CD4-positive, alpha-beta T cell treated with Interleukin-10 for 1 hour (primary cell): Measurements from ENCODE around the gene BAHCC1.

Experiments used
- DNase-seq: peaks from one replicate; pipeline ENCODE4 v3.0.0-alpha.2; 2020

The BAHCC1 gene

DNA sequence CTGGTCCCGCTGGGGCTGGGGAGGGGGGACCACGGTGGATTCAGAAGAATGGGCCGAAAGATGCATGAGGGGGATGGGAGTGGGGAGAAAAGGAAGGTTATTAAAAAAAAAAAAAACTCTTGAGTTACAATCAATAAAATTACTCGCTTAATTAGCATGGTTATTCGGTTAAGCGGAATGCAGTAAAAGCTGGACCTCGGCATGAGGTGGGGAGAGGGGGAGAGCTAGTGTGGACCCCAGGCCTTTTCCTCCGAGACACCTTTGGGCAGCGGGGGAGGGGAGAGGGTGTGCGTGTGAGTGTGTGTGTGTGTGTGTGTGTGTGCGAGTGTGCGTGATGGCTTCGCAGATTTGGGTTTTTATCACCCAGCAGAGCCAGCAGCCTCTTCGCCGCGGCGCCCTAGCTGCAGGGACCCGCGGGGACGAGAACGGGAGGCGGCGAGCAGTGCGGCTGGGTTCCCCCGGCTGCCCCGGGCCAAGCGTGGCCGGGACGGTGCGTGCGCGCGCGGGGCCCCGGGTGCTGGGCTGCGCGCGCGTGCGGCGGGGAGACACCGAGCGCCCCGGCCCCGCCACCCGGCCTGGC lies 3.7 kb downstream of the BAHCC1 start:
- DNase-seq = no peak

DNA sequence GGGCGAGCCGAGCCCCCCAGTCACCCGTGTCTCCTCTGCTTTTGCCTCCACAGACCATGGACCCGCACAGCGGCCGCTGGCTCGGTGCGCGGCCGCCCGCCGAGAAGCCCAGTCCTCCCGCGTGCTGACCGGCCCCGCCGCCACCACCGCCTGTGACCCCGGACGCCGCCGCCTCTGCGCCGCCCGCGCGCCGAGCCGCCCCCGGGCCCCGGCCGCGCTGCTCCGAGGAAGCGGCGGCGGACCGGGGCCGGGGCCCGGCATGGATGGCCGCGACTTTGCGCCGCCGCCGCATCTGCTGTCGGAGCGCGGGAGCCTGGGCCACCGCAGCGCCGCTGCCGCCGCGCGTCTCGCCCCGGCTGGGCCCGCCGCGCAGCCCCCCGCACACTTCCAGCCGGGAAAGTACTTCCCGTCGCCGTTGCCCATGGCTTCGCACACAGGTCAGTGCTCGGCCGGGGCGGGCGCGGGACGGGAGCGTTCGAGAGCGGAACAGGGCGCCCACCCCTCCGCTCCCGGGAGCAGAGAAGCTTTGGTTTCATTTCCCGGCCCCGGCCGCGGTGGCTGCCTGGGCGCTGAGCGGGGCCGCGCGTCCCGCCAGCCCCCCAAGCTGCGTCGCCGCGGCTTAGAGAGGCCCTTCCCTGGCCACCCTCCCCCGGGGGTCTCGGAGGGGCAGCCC lies 4.4 kb downstream of the BAHCC1 start:
- DNase-seq = no peak

DNA sequence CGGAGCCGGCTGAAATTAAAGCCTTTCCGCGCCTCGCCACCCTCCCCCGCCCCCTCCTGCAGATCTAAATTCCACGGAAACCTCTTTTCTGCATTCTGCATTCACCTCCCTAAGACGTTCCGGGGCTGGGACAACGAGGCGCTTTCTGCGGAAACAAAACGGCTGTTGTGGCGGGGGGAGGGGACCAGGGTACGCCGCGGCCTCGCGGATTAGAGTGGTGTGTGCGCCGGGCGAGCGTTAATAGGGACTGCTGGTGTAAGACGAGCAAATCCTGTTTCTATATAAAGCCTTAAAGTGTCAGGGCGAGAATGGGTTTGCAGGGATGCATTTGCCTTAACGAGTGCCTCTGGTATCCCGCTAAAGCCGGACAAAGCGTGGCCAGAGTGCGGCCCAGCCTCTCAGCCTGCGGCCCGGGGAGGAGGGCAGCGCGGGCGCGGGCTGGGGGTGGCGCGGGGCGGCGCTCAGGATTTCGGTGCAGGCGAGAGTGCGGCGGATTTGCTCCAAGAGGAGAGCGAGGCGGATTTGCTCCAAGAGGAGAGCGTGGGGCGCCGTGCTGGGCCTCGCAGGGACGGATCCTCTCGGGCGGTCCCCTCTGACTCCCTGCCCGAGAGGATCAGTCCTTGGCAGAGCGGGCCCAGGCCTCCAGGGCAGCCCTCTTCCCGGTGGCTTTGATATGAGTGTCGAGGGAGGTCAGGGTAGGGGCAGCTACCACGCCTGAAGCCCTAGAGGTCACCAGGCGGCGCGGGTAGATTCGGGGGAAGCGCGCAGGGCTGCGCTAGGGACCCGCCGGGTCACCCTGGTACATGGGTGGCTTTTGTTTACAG lies 5.1 kb downstream of the BAHCC1 start:
- no peak for DNase-seq

DNA sequence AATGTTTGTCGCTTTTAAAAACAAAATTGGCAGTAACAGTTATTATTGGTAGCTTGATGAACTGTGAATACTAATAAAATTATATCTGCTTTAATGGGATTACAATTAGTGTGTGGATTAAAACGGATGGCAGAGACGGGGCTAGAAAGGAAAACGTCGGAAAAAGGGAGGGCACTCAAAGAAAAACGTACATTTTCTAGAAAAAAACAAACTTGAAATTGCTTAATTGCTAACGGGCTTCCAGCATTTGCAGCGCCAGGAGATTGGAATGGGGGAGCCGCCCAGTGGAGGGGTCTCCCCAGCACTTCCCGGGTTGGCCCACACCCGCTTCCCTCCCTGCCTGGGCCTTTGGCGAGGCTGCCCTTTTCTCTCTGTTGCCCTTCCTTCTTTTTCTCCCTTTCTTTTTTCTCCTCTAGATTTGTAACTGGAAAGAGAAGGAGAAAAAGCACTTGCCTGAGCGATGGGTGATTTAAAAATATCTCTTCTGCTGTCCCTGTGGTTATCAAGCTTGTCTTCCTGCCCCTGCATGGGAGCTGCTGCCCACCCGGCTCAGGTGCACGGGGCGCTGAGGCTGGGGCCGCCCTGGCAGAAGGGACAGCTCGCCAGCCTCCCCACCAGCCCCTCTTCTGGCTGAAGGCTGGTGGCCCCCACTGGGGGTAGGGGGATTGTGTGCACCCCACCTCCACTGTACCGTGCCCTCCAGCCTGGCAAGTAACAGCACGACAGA lies 5.9 kb downstream of the BAHCC1 start:
- DNase-seq = no peak

DNA sequence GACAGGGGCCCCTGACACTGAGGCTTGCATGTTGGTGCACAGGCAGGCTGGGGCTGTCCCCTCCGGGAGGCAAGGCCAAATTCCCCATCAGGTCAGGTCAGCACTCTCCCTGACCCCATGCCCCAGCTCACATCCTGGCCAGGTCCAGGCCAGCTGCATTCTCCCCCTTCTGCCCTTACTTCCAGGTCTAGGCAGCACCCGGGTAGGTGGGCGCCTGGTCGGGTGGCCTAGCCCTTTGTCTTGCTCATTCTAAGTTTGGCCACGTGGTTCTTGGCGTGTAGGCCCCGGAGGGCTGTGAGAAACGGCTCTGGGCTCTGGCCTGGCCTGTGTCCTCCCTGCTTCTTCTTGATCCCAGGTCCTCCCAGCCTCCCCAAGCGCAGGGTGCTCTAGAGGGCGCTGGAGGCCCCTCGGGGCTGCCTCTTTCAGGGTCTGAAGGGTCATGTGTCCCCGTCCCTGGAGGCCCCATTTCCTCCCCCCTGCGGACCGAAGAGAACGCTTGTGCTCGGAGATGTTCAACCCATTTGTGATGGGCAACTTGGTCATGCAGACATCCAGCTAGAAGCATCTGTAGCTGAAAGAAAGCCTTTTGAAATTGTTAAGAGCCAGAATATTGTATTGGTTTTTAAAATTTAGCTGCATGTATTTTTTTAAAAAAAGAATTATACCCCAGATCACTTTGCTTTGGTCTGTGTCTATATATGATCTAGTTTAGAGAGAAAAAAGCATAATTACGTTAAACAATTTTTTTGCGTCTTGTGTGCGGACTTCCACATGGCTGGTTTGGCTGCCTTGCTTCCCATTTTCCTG lies 6.7 kb downstream of the BAHCC1 start:
- no peak for DNase-seq

DNA sequence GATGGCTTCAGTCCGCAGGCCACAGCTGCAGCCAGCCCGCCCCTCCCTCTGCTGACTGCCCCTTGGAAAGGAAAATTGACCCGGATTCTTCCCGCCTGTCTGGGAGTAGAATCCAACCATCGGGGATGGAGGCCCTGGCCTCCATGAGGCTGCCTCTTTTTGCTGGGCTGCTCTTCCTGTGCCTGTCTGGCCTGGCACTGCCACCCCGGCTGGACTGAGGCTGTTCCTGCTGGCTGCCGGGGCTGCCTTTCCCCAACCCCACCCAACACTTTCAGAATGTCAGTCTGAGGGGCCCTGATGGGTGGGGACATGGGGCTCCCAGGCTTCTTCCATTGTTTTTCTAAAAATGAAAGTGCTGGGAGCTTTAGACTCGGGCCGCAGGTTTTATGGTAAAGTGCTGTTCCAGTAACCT lies 7.3 kb downstream of the BAHCC1 start:
- no peak for DNase-seq

DNA sequence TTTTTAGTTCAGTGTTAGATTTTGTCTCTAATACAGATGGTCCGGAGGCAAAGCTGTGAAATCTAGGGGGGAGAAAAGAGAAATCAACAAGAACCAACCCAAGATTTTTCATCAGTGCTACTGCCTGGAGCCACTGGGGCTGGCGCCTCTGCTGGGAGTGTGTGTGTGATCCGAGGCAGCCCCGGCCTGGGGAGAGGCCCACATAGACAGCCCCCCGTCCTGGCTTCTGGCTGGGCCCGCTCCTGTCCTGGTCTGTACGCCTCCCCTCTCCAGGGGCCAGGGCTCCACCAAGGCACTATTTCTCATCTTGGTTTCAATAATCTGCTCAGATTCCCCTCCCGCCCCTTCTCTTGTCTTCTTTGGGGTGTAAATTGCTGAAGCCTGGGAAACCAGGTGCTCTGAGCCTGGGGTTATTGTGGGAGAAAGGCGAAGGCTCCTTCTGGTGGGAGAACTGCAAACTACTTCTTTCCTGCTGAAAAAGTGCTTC lies 7.8 kb downstream of the BAHCC1 start:
- DNase-seq = no peak

DNA sequence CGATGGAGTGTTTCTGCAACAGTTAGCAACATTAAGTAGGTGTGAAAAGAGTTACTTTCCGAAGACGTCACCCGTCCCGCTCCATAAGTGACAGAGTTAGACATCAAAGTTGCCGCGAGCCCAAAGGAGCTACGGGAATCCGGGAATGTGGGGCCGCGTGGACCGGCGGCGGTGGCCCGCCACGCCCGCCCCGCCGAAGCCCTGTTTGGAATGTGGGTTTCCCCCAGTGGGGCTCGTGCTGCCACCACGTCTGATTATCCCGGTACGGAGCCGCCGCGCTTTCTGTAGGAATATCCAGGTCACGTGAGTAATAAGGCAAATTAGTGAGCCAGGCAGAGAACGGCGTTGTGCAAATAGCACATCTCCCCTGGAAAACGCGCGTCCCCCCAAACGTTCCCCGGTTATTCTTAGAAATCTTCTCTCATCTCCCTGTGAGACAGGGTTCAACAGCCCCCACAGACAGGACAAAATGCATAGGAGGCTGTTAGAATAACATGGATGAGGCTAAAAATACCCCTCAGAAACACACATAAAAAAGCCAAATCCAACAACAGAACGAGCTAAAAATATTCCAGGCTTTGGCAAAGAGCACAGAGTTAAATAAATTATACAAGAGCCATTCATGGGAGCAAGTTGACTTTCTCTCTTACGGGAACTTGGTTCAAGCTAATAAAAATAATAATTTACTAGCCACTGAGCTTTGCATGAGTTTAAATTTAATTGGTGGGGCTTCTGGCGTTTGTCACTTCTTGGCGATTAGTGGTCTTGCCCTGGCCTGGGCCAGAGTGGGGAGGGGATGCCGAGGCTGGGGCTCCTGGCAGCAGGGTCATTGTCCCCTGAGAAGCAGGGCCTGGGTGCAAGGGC lies 8.6 kb downstream of the BAHCC1 start:
- no peak for DNase-seq

DNA sequence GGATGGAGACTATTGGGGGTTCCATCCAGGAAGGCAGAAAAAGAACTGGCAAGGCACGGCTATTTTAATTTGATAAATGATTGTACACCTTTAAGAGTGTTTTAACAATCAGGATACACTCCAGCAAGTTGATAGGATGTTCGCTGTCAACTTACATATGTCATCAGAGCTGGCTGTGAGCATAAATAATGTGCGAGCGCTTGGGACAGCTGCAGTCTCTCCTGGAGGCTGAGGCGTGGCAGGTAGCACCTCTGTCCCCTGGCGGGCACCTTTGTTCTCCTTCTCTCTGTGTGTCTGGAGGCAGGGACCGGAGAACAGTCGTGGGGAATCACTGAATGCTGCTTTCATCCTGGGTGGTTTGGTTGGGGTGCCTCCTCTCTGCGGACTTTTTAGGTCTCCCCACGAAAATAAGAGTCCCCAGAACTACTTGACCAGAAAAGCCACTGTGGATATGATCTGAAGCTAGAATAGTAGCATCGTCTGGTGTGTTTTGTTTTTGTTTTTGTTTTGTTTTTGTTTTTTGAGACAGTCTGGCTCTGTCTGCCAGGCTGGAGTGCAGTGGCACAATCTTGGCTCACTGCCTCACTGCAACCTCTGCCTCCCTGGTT lies 9.4 kb downstream of the BAHCC1 start:
- no peak for DNase-seq

DNA sequence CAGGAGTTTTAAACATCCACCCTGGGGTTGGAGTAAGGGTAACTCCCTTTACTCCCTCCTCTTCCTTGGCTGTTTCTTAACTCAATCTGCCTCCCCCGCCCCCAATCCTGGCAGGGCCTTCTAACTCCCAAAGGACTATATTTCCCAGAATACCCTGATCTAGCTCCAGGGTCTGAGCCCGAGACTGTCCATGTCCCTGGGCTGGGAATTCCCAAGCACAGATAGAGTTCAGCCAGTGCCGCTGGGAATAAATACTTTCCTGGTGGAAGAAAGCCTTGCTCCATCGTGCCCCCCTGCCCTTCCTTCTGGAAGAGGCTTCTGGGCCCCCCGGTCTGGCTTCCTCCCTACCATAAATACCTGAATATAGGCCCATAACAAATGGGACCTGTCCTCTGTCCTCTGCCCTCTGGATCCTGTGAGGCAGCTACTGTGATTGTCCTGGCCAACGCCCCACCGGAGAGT lies 10.2 kb downstream of the BAHCC1 start:
- no peak for DNase-seq

DNA sequence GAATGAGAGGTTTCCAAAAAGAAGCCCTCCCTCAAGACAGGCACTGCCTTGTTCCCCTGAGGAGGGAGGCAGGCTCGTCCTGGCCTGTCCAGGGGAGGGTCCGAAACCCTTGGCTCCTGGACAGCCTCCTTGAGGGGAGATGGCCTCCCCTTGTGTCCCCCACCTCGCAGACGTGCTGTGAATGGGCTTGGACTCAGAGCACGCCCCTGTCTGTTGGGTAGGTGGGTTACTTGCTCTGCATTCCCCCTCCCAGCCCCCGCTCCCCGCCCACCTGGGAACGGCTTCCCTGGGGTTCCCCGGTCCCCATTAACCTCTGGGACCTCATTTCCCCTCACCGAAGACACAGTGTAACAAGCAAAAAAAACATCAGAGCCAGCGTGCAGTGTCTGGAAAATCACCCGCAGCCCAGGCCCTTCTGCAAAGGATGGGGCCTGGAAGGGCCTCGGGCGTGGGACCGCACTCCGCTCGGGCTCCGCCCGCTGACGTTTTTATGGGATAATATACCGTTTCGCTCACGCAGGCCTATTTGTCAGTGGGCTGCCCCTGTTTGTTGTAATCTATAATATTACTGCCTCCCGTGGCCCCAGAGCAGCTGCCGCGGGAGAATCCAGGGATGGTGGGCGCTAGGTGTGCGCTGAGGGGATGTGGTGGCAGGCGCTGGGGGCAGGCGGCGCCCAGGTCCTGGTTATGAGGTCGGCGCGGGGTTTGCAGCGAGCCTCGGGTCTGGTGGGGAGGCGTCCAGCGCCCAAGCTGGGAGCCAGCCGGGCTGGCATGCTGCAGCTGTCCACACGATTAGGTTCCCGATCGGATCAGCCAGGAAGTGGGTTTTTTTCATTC lies 11.1 kb downstream of the BAHCC1 start:
- no peak for DNase-seq

DNA sequence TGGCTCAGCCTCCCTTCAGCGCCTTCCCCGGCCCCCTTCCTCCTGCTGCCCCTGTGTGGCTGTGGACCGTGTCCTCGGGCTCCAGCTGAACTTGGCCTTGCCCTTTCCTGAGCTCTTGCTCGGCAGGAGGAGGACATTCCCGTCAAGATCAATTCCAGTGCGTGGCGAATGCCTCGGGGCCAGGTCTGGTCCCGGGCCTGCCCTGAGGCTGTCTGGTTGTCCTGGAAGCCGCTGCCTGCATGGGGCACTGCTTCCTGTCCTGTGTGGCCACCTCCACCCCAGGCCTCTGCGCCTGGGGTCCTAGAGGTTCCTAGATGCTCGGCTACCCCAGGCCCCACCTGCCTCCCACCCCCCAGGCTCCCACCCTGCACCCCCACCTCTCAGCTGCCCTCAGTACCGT lies 12.8 kb downstream of the BAHCC1 start:
- DNase-seq = no peak

DNA sequence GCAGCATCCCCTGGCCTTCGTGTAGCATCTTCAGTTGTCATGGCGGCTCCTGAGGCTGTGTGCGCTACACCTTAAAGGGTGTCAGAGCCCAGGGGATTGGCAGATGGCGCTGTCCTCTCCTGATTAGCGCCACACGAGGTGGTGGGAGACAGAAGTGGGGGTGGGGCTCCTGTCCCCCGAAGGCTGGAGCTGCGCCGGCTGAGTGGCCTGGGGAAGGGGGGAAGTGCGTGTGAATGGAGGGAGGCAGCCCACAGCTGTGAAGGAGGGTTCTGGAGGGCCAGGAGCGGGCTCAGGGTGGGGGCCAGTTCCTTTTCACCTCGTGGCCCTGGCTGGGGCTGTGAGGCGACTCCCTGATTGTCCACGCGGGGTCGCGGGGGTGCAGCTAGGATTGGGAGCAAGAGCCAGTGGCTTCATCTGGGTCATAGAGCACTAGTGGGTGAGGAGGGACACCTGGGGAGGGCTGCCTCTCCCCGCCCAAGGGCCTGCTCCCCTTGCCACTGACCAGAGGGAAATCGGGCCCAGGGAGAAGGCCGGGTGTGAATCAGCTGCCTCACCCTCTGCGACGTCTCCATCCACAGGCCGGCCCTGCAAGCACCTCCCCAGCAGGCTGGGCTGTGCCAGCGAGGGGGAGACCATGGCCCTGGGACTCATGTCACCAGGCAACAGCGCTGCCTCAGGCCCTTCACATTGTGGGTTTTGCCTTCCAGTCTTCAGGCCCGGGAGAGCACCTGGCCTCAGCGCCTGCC lies 14.1 kb downstream of the BAHCC1 start:
- DNase-seq = no peak

DNA sequence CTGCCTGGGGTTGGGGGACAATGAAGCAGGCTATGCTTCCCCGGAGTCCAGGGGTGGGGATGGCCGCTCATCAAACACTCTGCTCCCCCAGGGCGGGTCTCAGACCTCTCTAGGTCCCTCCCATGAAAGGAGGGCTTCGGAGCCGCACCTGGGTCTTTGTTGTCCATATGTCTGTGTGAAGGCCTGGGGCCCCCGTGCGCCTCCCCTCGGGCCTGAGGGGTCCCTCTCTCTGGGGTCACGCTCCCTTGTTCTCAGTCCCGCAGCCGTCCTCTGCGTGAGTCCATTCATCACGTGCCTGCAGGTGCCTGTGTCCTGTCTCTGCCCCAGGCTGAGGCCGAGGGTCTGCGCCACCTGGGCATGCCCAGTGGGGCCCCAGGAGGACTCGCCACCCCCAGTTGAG lies 15.6 kb downstream of the BAHCC1 start:
- DNase-seq = no peak

DNA sequence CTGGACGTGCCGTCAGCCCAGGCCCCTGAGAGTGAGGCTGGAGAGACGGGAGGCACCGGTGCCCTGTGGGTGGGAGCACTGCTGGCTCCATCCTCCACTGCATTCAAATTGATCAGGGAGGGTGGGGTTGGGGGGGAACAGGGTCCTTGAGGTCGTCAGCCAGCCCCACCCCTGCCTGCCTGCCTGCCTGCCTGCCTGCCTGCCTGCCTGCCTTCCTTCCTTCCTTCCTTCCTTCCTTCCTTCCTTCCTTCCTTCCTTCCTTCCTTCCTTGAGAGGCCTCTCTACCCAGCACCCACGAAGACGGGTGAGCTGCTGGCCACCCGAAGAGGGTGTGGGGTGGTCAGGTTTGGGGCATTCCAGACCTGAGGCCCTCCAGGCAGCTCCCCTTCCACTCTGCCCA lies 16.0 kb downstream of the BAHCC1 start:
- no peak for DNase-seq

DNA sequence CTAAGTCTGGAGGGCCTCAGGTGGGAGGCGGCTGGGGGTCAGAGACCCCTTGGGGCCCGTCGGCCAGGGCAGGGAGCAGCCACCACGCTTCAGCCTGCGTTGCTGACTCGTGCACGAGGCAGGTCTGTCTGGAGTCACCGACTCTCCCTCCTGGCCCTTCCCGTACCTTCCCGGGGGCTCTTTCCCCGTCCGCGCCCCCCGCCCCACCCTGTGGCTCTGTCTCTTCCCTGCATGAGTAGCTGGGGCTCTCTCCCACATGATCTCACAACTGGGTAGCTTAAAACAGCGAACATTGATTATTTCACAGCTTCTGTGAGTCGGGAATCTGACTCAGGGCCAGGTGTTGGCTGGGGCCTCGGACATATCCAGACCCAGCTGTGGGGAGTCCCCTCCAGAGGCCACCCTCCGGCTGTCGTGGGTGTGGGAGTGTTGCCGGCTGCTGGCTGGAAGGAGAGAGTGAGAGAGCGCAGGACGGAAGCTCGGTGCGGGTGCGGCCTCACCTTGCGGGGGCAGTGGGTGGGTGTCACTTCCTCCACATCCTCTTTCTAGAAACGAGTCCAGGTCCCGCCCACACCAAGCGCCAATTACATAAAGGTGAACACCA lies 17.3 kb downstream of the BAHCC1 start:
- DNase-seq = peak; percentile 64

DNA sequence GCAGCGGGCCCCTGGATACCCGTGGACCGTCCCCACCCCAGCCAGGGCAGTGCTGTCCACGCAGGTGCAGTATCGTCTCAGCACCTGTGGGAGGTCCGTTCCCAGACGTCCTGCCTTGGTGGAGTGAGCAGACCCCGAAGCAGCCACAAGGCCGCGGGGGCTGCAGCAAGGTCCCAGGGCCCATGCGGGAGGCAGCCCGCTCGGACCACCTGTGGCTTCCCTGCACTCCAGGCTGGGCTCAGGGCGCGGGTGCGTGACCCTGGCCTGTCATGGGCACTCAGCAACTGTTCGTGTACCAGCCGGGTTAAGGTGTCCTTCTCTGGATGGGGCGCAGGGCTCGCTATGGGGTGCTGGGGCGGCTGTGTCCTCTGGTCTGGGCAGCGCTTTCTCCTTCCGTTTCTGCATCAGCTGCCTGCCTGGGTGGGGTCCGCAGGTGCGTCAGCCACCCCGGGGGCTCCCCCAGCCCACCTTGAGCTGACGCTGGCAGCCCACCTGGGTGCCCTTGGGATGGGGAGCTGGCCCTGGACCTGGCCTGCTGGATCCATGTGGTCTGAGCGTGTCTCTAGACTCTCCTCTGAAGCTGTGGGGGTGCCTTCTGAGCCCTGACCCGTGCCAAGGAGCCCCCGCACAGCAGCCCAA lies 18.4 kb downstream of the BAHCC1 start:
- DNase-seq = no peak
